Left colon (tissue), 2 donors: ENCODE results near the gene MORC2. TPM values are rescaled to one million over a fixed set of nuclear protein-coding genes. Genes with fewer than 3 reads are reported as not detected.

Experiments
- ATAC-seq: fragments of 200-7000 bp; cut with Tn5 transposase; one replicate; pipeline ENCODE4 v1.9.1; 2020; ENCODE audit warnings: mild to moderate bottlenecking, moderate library complexity
- DNase-seq, 2 donors: peaks; one replicate each; pipeline ENCODE4 v3.0.0-alpha.2; 2020
- intact Hi-C, 2 donors: fragments of 100-400 bp; cut with DNase I in 1 of 2; cut with micrococcal nuclease in 1 of 2; formaldehyde crosslinking; loops; one replicate each; pipeline versions ENCODE4 v1.11.2 to v1.14.0; 2022; cut with DNase I, micrococcal nuclease
- total RNA-seq, 2 donors: library from RNA; stranded (reverse); fragmentation: NEBNext Ultra II Directional; extraction: Animal tissue kit (Norgen Biotek cat#: 25700); gene quantifications; one replicate each; pipeline ENCODE4 v1.2.1, GENCODE V29; 2021
- donor health status: DM: no; HTN: no; CAD: no.
- donor health status: DM: yes; HTN: yes; CAD: no.

MORC2 gene
- total RNA-seq, 2 donors from 2014 or later = 17.7 to 21.1 TPM

DNA sequence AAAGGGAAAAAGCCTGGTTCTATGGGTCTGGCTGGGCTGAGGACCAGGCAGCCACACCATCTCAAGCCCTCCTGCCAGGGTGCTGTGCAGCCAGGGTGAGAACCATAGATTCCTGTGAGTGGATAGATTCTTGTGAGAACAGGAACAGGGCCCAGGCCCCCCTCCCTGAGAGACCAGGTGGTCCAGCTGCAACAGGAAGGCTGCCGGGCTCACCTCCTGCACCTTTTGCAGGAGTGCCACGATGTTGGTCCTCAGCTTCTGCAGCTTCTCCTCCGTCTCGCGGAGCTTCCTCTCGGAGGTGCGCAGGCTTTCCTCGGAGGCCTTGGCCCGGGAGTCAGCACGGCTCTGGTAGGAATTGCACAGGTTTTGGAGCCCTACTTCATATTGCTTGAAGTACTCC lies 40.8 kb downstream of the MORC2 start:
- intact Hi-C loops = no loop called here
- DNase-seq (no peak), ATAC-seq (no peak)

GRCh38 chr22:30926706-30927105 lies 41.9 kb downstream of the MORC2 start:
- DNase-seq (no peak), ATAC-seq (no peak)
- intact Hi-C loops = no loop called here

DNA sequence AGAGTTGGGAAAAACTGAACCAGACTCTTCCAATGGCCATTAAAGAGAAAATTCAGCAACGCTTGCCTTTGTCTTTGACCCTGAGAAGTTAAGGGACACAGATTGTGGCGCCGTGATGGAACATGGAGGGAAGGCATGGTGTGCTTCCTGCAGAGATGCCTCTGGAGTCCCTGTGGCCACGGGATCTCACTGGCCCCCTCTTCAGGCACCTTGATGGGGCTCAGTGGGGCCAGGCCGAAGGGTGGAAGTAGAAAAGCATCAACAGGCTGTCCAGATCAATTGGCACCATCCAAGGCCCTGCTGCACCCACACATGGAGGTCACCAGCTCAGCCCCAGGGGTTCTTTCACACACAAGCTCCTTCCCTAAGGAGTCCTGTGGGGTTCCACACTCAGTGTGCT lies 42.9 kb downstream of the MORC2 start:
- intact Hi-C loops = no loop called here
- no peak for DNase-seq

DNA sequence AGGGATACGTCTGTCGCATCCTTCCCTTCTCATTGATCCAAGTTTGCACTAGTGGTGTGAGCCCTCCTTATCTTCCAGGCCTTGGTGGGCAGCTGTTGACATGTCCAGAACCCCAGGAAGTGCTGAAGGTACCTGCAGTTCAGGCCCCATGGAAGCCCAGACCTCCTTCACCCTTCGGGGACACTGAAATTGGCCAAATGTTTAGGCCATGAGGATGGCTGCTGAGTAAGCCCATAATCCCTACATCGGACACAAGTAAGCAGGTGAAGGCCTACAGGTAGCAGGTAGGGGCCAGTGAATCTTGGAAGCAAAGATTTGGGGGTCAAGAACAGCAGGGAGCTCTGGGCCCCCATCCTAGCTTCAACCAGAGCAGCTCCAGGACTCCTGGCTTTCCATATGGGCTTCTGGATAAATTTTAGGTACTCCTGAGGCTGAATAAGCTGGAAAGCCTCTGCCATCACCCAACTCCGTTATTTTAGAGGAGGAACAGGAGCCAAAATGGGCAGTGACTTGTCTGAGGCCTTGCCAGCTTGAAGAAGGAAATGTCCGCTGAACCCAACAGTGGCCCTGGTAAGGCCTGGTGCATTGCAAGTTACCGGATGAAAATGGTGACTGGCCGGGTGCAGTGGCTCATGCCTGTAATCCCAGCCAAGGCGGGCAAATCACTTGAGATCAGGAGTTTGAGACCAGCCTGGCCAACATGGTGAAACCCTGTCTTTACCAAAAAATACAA lies 45.2 kb downstream of the MORC2 start:
- intact Hi-C loops = no loop called here
- ATAC-seq (no peak), DNase-seq (no peak)

More for the DNA sequence above, 42.9 kb downstream of the MORC2 start:
- no peak for ATAC-seq

- intact Hi-C loops = no loop called here
- ATAC-seq (peak; percentile 68), DNase-seq (peak; percentile 63 to 72)
These were observed 46.4 kb downstream of the MORC2 start for GRCh38 chr22:30922151-30922611.

GRCh38 chr22:30921108-30921507 lies 47.5 kb downstream of the MORC2 start:
- DNase-seq = no peak
- ATAC-seq = no peak
- intact Hi-C loops = no loop called here

GRCh38 chr22:30920407-30920806 lies 48.2 kb downstream of the MORC2 start:
- intact Hi-C loops = no loop called here
- DNase-seq = peak; percentile 50 to 86
- ATAC-seq = peak; percentile 64

- intact Hi-C loops = loop anchor here (10.0 kb wide), 2 partner anchors 155 to 285 kb away; partner anchors contain the start of gene SLC35E4 (in 1 of the 2)
- DNase-seq (no peak), ATAC-seq (no peak)
These were observed 48.6 kb downstream of the MORC2 start for GRCh38 chr22:30919973-30920372.

- intact Hi-C loops = loop anchor here (10.0 kb wide), 2 partner anchors 154 to 284 kb away; partner anchors contain the start of gene SLC35E4 (in 1 of the 2)
- ATAC-seq = no peak
- DNase-seq = no peak
These were observed 49.8 kb downstream of the MORC2 start for GRCh38 chr22:30918761-30919160.

DNA sequence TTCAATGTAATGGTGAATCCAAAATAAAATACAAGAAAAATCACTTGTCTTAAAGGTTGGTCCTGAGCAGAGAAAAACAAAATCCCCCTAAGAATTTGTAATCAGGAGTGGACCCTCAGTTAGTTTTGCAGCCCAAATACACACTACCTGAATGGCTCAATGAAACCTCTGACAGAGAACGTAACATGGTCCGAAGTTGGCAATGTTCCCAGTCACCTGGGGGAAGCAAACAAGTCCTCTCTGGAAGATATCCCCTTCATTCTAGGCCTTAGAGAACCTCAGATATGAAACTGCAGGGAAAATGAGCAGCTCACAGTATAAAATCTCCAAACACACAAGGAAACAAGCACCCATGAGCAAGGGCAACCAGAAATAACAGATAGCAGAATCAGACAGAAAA lies 58.2 kb downstream of the MORC2 start:
- DNase-seq (no peak), ATAC-seq (no peak)
- intact Hi-C loops = loop anchor here (10.0 kb wide), 2 partner anchors 146 to 276 kb away; partner anchors contain the start of gene SLC35E4 (in 1 of the 2)

DNA sequence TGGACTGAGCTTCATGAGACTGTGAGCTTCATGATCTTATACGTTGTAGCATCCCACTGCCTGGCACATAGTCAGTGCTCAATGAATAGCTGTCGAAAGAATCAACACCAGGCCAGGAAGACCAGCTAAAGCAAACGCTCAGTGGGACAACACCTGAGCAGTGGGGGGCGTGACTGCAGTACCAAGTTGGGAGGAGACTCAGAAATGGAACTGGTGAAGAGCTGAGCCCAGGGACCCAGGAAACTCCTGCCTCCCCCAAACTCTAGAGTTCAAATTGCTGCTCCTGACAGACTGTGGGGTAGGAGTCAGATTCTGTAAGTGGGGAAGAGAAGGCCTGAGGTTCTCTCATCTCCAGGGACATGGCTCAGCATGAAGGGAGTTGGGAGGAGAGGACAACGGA lies 59.3 kb downstream of the MORC2 start:
- no peak for DNase-seq
- intact Hi-C loops = no loop called here
- no peak for ATAC-seq

GRCh38 chr22:30908051-30908461 lies 60.5 kb downstream of the MORC2 start:
- intact Hi-C loops = no loop called here
- DNase-seq (no peak), ATAC-seq (no peak)

DNA sequence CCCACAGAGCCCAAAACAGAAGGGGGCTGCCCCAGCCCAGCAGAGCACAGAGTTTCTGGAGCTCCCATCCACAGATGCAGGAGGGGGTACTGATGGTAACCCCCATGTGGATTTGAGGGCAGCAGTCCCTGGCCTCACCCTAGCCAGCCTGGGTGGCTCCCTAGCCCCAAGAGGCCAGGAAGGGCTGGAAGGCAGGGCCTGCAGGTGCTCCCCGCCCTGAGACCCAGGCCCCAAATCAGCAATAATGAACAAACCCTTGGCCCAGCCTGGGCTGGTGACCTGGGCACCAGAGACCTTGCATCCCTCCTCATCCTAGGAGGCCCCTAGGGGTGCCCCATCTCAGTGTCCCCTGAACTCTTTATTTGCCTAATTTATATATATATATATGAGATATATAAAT lies 61.6 kb downstream of the MORC2 start:
- ATAC-seq = no peak
- intact Hi-C loops = no loop called here
- no peak for DNase-seq

GRCh38 chr22:30906411-30906810 lies 62.2 kb downstream of the MORC2 start:
- intact Hi-C loops = no loop called here
- DNase-seq (no peak), ATAC-seq (no peak)

- DNase-seq = no peak
- intact Hi-C loops = no loop called here
- no peak for ATAC-seq
These were observed 62.8 kb downstream of the MORC2 start for GRCh38 chr22:30905696-30906341.

- intact Hi-C loops = no loop called here
- no peak for DNase-seq
- no peak for ATAC-seq
These were observed 64.6 kb downstream of the MORC2 start for GRCh38 chr22:30903876-30904460.

DNA sequence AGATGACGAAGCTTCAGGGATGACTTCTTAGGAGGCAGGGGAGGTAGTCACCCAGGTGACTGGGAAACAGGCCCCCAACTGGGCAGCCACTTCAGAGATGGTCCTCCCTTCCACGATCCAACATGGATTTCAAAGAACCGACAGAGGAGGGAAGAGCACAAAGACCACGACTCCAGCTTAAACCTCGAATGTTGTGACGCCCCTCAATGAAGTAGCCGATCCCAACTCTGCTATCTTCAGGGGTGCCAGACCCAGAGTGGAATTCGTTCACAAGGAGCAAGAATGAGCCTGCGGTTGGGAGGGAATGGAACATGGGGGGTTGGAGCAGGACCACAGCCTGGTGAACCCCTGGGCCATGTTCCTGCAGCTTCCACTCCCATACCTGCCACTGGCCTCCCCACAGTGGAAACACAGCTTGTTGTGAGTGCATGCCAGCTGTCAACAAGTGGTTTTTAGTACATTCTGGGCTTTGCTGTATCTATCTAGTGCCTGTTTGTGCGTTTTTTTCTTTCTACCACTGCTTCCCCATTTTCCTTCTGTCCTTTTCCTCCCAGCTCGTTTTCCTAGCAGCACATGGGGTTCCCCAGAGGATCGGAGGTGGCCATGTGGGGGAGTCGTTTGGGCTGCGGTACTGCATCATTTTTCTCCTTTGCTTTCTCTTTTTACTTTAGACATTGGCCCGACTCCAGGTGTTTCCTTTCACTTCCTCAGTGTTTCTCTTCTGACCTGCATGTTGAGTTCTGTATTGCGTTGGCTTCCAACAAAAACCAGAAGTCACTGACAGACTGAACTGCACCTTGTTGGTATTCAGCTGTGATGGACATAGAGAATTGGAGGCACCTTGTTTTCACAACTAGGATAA lies 65.8 kb downstream of the MORC2 start:
- DNase-seq (no peak), ATAC-seq (no peak)
- intact Hi-C loops = no loop called here

DNA sequence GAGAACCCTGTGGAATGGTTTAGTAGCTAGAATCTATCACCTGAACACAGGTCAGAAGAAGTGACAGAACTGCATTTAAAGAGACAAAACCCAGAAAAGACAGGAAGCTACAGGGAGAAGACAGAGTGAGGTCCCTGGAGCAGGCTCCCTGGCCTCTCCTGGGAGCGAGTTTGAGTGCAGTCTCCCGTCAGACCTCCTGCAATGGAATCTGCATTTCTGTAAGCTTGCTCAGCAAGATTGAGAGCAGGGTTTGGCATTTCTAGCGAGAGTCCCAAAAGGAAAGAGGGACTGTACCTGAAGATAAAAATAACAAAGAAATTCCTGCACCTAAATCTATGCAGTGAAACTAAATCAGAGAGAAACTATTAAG lies 74.2 kb downstream of the MORC2 start:
- DNase-seq (no peak), ATAC-seq (no peak)
- intact Hi-C loops = loop anchor here in 1 of 2 donors (10.0 kb wide), 1 partner anchor 130 kb away; no protein-coding TSS in a partner anchor
